Caco-2 (cell line): ENCODE results near the gene PTPRN2. TPM values are rescaled to one million over a fixed set of nuclear protein-coding genes. Genes with fewer than 3 reads are reported as not detected.

Experiments used
- BruUV-seq: library from RNA; stranded (reverse); fragments of 400-500 nt; replicated peaks from 2 replicates; lab custom pipeline; 2021; lab: Mats Ljungman, UMichigan
- CTCF ChIA-PET: fragments of 300-600 bp; sonication (Branson Sonifier 250); formaldehyde crosslinking; loops from one replicate; lab custom pipeline; 2022; ENCODE audit warnings: antibody characterized with exemption; lab: Charles Lee
- POLR2A ChIA-PET: fragments of 300-600 bp; sonication (Branson Sonifier 250); formaldehyde crosslinking; loops from one replicate; lab custom pipeline; 2022; ENCODE audit warnings: antibody characterized with exemption; lab: Charles Lee
- DNase-seq, 2 experiments: peaks; one replicate each; pipeline versions ENCODE4 v3.0.0 to v3.0.0-alpha.2; 2020 to 2022
- H3K27me3 ChIP-seq: replicated peaks from 2 replicates; pipeline ENCODE4 v1.6.0; 2011; ENCODE audit warnings: low read length; ENCODE audit not compliant: control insufficient read depth, insufficient read depth
- H3K36me3 ChIP-seq: 2 replicates; pipeline ENCODE4 v1.5.1; 2011; ENCODE audit warnings: low read length; ENCODE audit not compliant: control insufficient read depth, insufficient read depth
- H3K4me1 ChIP-seq: fragments of 250-450 bp; sonication (Bioruptor Pico); 2 replicates; pipeline ENCODE4 v1.5.1; 2020; ENCODE audit warnings: mild to moderate bottlenecking
- H3K4me3 ChIP-seq: 2 replicates; pipeline ENCODE4 v1.5.1; 2011; ENCODE audit warnings: low read depth, mild to moderate bottlenecking, control low read depth, low read length
- H3K9me3 ChIP-seq: fragments of 250-450 bp; sonication (Bioruptor Pico); 2 replicates; pipeline ENCODE4 v1.5.1; 2020; ENCODE audit warnings: mild to moderate bottlenecking, moderate library complexity
- H3K27ac Mint-ChIP-seq: one replicate; pipeline ENCODE4 v1.8.0; 2022; ENCODE audit warnings: mixed read lengths; ENCODE audit not compliant: unreplicated experiment
- H3K27me3 Mint-ChIP-seq: one replicate; pipeline ENCODE4 v1.8.0; 2022; ENCODE audit warnings: mixed read lengths; ENCODE audit not compliant: insufficient read depth, unreplicated experiment
- H3K36me3 Mint-ChIP-seq: one replicate; pipeline ENCODE4 v1.8.0; 2022; ENCODE audit warnings: mild to moderate bottlenecking, mixed read lengths; ENCODE audit not compliant: insufficient read depth, unreplicated experiment
- H3K4me1 Mint-ChIP-seq: one replicate; pipeline ENCODE4 v1.8.0; 2022; ENCODE audit warnings: low read depth, mixed read lengths; ENCODE audit not compliant: unreplicated experiment
- H3K4me3 Mint-ChIP-seq: one replicate; pipeline ENCODE4 v1.8.0; 2022; ENCODE audit warnings: mild to moderate bottlenecking, moderate library complexity, mixed read lengths; ENCODE audit not compliant: unreplicated experiment
- H3K9me3 Mint-ChIP-seq: one replicate; pipeline ENCODE4 v1.8.0; 2022; ENCODE audit warnings: mixed read lengths; ENCODE audit not compliant: unreplicated experiment
- CTCF ChIP-seq, 2 experiments: fragments of 200-600 bp in 1 of 2; IDR thresholded peaks; 1 replicate in 1 of 2; 2 replicates in 1 of 2; pipeline versions ENCODE4 v1.5.1 to v1.8.0; 2011 to 2022; ENCODE audit warnings: antibody characterized with exemption in 1 of 2, control low read depth in 1 of 2, inconsistent platforms in 1 of 2, low read depth in 1 of 2, low read length in 1 of 2, mild to moderate bottlenecking in 1 of 2, moderate library complexity in 1 of 2; ENCODE audit not compliant: insufficient read depth in 1 of 2, severe bottlenecking in 1 of 2, unreplicated experiment in 1 of 2
- intact Hi-C: fragments of 100-400 bp; cut with micrococcal nuclease; formaldehyde crosslinking; loops from one replicate; pipeline ENCODE4 v1.10.0; 2022; ENCODE audit not compliant: unreplicated experiment
- total RNA-seq: library from RNA; stranded (reverse); gene quantifications from 2 replicates; pipeline ENCODE4 v1.2.3, GENCODE V29; 2022

The PTPRN2 gene
- total RNA-seq, 1 experiment from 2014 or later = 1.4 TPM

GRCh38 chr7:158542651-158543566 is 44.7 kb downstream of the PTPRN2 start:
- Mint-ChIP-seq H3K4me3 (no peak overlapping the region), H3K27ac (no peak overlapping the region), H3K9me3 (no peaks in the 10 kb centered on the region), H3K27me3 (no peaks in the 10 kb centered on the region), H3K36me3 (no peaks in the 10 kb centered on the region), H3K4me1 (no peaks in the 10 kb centered on the region)
- no TSS peak for BruUV-seq
- Histone ChIP-seq H3K27me3 (no peaks in the 10 kb centered on the region), H3K36me3 (no peaks in the 10 kb centered on the region), H3K4me3 (no peak overlapping the region), H3K4me1 (no peaks in the 10 kb centered on the region), H3K9me3 (no peaks in the 10 kb centered on the region)
- no peak for TF ChIP-seq CTCF (IDR thresholded peaks at IDR 0.05; ENCODE audit: insufficient read depth in 1 of 2, low read depth in 1 of 2, low read length in 1 of 2, severe bottlenecking in 1 of 2, unreplicated experiment in 1 of 2)
- no peak for DNase-seq
- POLR2A ChIA-PET = no interaction called here
- intact Hi-C loops = no loop called here
- CTCF ChIA-PET = no interaction called here

GRCh38 chr7:158541346-158542010 is 46.1 kb downstream of the PTPRN2 start:
- no peaks in the 10 kb centered on the region for H3K4me1 Mint-ChIP-seq
- Histone ChIP-seq H3K4me1 (no peaks in the 10 kb centered on the region), H3K4me3 (no peak overlapping the region), H3K27me3 (no peaks in the 10 kb centered on the region), H3K9me3 (no peaks in the 10 kb centered on the region), H3K36me3 (no peaks in the 10 kb centered on the region)
- BruUV-seq = no TSS peak
- no peaks in the 10 kb centered on the region for H3K27me3 Mint-ChIP-seq
- no peak overlapping the region for H3K4me3 Mint-ChIP-seq
- no peak for DNase-seq
- ChIA-PET POLR2A (no interaction called here), CTCF (no interaction called here)
- intact Hi-C loops = no loop called here
- no peaks in the 10 kb centered on the region for H3K36me3 Mint-ChIP-seq
- no peak overlapping the region for H3K27ac Mint-ChIP-seq
- H3K9me3 Mint-ChIP-seq = no peaks in the 10 kb centered on the region
- no peak for TF ChIP-seq CTCF (IDR thresholded peaks at IDR 0.05; ENCODE audit: insufficient read depth in 1 of 2, low read depth in 1 of 2, low read length in 1 of 2, severe bottlenecking in 1 of 2, unreplicated experiment in 1 of 2)

GRCh38 chr7:158539711-158540146 is 47.9 kb downstream of the PTPRN2 start:
- ChIA-PET CTCF (no interaction called here), POLR2A (no interaction called here)
- Histone ChIP-seq H3K4me1 (no peaks in the 10 kb centered on the region), H3K36me3 (no peaks in the 10 kb centered on the region), H3K27me3 (no peaks in the 10 kb centered on the region), H3K9me3 (no peaks in the 10 kb centered on the region), H3K4me3 (no peak overlapping the region)
- Mint-ChIP-seq H3K9me3 (no peaks in the 10 kb centered on the region), H3K36me3 (no peaks in the 10 kb centered on the region), H3K4me3 (no peak overlapping the region), H3K27me3 (no peaks in the 10 kb centered on the region), H3K27ac (no peak overlapping the region), H3K4me1 (no peaks in the 10 kb centered on the region)
- intact Hi-C loops = no loop called here
- BruUV-seq = no TSS peak
- DNase-seq = no peak
- TF ChIP-seq CTCF (IDR thresholded peaks at IDR 0.05; ENCODE audit: insufficient read depth in 1 of 2, low read depth in 1 of 2, low read length in 1 of 2, severe bottlenecking in 1 of 2, unreplicated experiment in 1 of 2) = no peak
